H9 (cell line): ENCODE data around the gene TRIM9. TPM values are rescaled to one million over a fixed set of nuclear protein-coding genes. Genes with fewer than 3 reads are reported as not detected.

ENCODE experiments used
- DNase-seq: peaks from one replicate; pipeline ENCODE4 v3.0.0-alpha.2; 2017
- H2AFZ ChIP-seq: one replicate; pipeline ENCODE4 v1.6.1; 2013; ENCODE audit warnings: mild to moderate bottlenecking, low read length, control low read depth, moderate library complexity
- H2AK5ac ChIP-seq: 2 replicates; pipeline ENCODE4 v1.6.1; 2013; ENCODE audit warnings: low read length, control low read depth, mixed read lengths; ENCODE audit not compliant: insufficient read length
- H2BK120ac ChIP-seq: one replicate; pipeline ENCODE4 v1.6.1; 2013; ENCODE audit warnings: low read depth, mild to moderate bottlenecking, low read length, control low read depth, inconsistent platforms; ENCODE audit not compliant: poor library complexity, severe bottlenecking
- H2BK12ac ChIP-seq: 2 replicates; pipeline ENCODE4 v1.6.1; 2013; ENCODE audit warnings: low read length, control low read depth, mixed read lengths, low read depth; ENCODE audit not compliant: insufficient read length
- H2BK15ac ChIP-seq: 2 replicates; pipeline ENCODE4 v1.6.1; 2013; ENCODE audit warnings: low read depth, low read length, control low read depth
- H2BK20ac ChIP-seq: one replicate; pipeline ENCODE4 v1.6.1; 2013; ENCODE audit warnings: low read depth, mild to moderate bottlenecking, low read length, control low read depth, inconsistent platforms; ENCODE audit not compliant: poor library complexity, severe bottlenecking
- H2BK5ac ChIP-seq: 2 replicates; pipeline ENCODE4 v1.6.1; 2013; ENCODE audit warnings: low read length, control low read depth, mixed read lengths; ENCODE audit not compliant: insufficient read length
- H3K14ac ChIP-seq: 2 replicates; pipeline ENCODE4 v1.6.1; 2013; ENCODE audit warnings: low read length, control low read depth; ENCODE audit not compliant: insufficient read depth
- H3K18ac ChIP-seq: 2 replicates; pipeline ENCODE4 v1.6.1; 2013; ENCODE audit warnings: low read depth, mild to moderate bottlenecking, mixed read lengths, low read length, control low read depth; ENCODE audit not compliant: insufficient read length
- H3K23ac ChIP-seq: 2 replicates; pipeline ENCODE4 v1.6.1; 2013; ENCODE audit warnings: low read length, control low read depth, mixed read lengths, low read depth; ENCODE audit not compliant: insufficient read length
- H3K23me2 ChIP-seq: 2 replicates; pipeline ENCODE4 v1.6.1; 2013; ENCODE audit warnings: low read depth, mild to moderate bottlenecking, mixed read lengths, low read length, control low read depth; ENCODE audit not compliant: insufficient read length, poor library complexity, severe bottlenecking
- H3K27ac ChIP-seq: 2 replicates; pipeline ENCODE4 v1.5.1; 2013; ENCODE audit warnings: low read length, control low read depth, mixed read lengths, low read depth; ENCODE audit not compliant: insufficient read length
- H3K27me3 ChIP-seq: 2 replicates; pipeline ENCODE4 v1.6.1; 2013; ENCODE audit warnings: low read length, control low read depth, inconsistent platforms; ENCODE audit not compliant: insufficient read depth
- H3K4ac ChIP-seq: 2 replicates; pipeline ENCODE4 v1.6.1; 2013; ENCODE audit warnings: low read depth, mild to moderate bottlenecking, control low read depth, inconsistent platforms, low read length, moderate library complexity
- H3K4me1 ChIP-seq: 2 replicates; pipeline ENCODE4 v1.6.1; 2013; ENCODE audit warnings: low read length, control low read depth, inconsistent platforms; ENCODE audit not compliant: insufficient read depth
- H3K4me2 ChIP-seq: 2 replicates; pipeline ENCODE4 v1.6.1; 2013; ENCODE audit warnings: low read length, control low read depth, mixed read lengths; ENCODE audit not compliant: insufficient read length, insufficient read depth
- H3K56ac ChIP-seq: 2 replicates; pipeline ENCODE4 v1.6.1; 2013; ENCODE audit warnings: low read depth, mild to moderate bottlenecking, mixed read lengths, low read length, control low read depth; ENCODE audit not compliant: insufficient read length
- H3K79me1 ChIP-seq: 2 replicates; pipeline ENCODE4 v1.6.1; 2013; ENCODE audit warnings: low read depth, mild to moderate bottlenecking, moderate library complexity, low read length, control low read depth, inconsistent platforms; ENCODE audit not compliant: insufficient read depth, poor library complexity, severe bottlenecking
- H3K79me2 ChIP-seq: 2 replicates; pipeline ENCODE4 v1.6.1; 2013; ENCODE audit warnings: low read length, control low read depth, inconsistent platforms; ENCODE audit not compliant: insufficient read depth
- H3K9ac ChIP-seq: 2 replicates; pipeline ENCODE4 v1.6.1; 2013; ENCODE audit warnings: low read length, control low read depth, mixed read lengths; ENCODE audit not compliant: insufficient read length; ENCODE audit errors: extremely low read depth
- H3K9me3 ChIP-seq: one replicate; pipeline ENCODE4 v1.6.1; 2013; ENCODE audit warnings: low read depth, low read length, inconsistent platforms; ENCODE audit not compliant: control insufficient read depth
- H3T11ph ChIP-seq: one replicate; pipeline ENCODE4 v1.6.1; 2013; ENCODE audit warnings: mild to moderate bottlenecking, low read length, control low read depth, inconsistent platforms
- H4K20me1 ChIP-seq: one replicate; pipeline ENCODE4 v1.6.1; 2013; ENCODE audit not compliant: control insufficient read depth, insufficient read length, insufficient read depth
- H4K5ac ChIP-seq: 2 replicates; pipeline ENCODE4 v1.6.1; 2013; ENCODE audit warnings: low read depth, mild to moderate bottlenecking, mixed read lengths, low read length, control low read depth; ENCODE audit not compliant: insufficient read length
- H4K8ac ChIP-seq: replicated peaks from 2 replicates; pipeline ENCODE4 v1.6.1; 2013; ENCODE audit warnings: low read length, control low read depth, mixed read lengths, low read depth; ENCODE audit not compliant: insufficient read length
- H4K91ac ChIP-seq: 2 replicates; pipeline ENCODE4 v1.6.1; 2013; ENCODE audit warnings: low read depth, mild to moderate bottlenecking, moderate library complexity, mixed read lengths, low read length, control low read depth; ENCODE audit not compliant: insufficient read length
- H3K27ac Mint-ChIP-seq, 3 experiments: 2 replicates in 2 of 3; 3 replicates in 1 of 3; pipeline ENCODE4 v1.8.0; 2020 to 2021; ENCODE audit warnings: mixed read lengths in 3 of 3, mild to moderate bottlenecking in 1 of 3, moderate library complexity in 1 of 3
- H3K27me3 Mint-ChIP-seq: 2 replicates; pipeline ENCODE4 v1.8.0; 2021; ENCODE audit warnings: low read depth, mild to moderate bottlenecking, moderate library complexity, mixed read lengths
- H3K36me3 Mint-ChIP-seq, 3 experiments: 2 replicates in 2 of 3; 3 replicates in 1 of 3; pipeline ENCODE4 v1.8.0; 2020 to 2021; ENCODE audit warnings: low read depth in 3 of 3, mixed read lengths in 3 of 3; ENCODE audit not compliant: insufficient read depth in 1 of 3
- H3K4me1 Mint-ChIP-seq, 2 experiments: 2 replicates each; pipeline ENCODE4 v1.8.0; 2020; ENCODE audit warnings: mixed read lengths in 2 of 2
- H3K4me3 Mint-ChIP-seq, 2 experiments: 2 replicates in 1 of 2; 3 replicates in 1 of 2; pipeline ENCODE4 v1.8.0; 2020 to 2021; ENCODE audit warnings: mild to moderate bottlenecking in 2 of 2, mixed read lengths in 2 of 2, moderate library complexity in 1 of 2
- H3K9me3 Mint-ChIP-seq, 2 experiments: 2 replicates in 1 of 2; 3 replicates in 1 of 2; pipeline ENCODE4 v1.8.0; 2020; ENCODE audit warnings: mild to moderate bottlenecking in 2 of 2, mixed read lengths in 2 of 2, moderate library complexity in 1 of 2
- CTCF ChIP-seq: fragments of 200-600 bp; sonication (generic); conservative IDR thresholded peaks from 3 replicates; pipeline ENCODE4 v1.8.0; 2021; ENCODE audit warnings: antibody characterized with exemption, mild to moderate bottlenecking
- WGBS: extraction: QIAGEN DNeasy Blood & Tissue Kit; methylation state at CpG from one replicate; pipeline ENCODE4 v1.1.7; 2013; ENCODE audit warnings: missing lambda C conversion rate, low lambda C conversion rate, mixed read lengths; ENCODE audit not compliant: insufficient read length; ENCODE audit errors: extremely low coverage; 5-methylcytosine and 5-hydroxymethylcytosine counted together
- total RNA-seq: library from RNA; stranded (reverse); gene quantifications from 2 replicates; pipeline ENCODE4 v1.2.1, GENCODE V29; 2021

TRIM9 gene
- total RNA-seq, 1 experiment from 2014 or later: 0.98 TPM

GRCh38 chr14:50931559-50931958 is 163.3 kb downstream of the TRIM9 start:
- H3K23ac ChIP-seq: no peak overlapping the region
- Mint-ChIP-seq H3K4me1 (no peaks in the 10 kb centered on the region), H3K27ac (no peak overlapping the region), H3K9me3 (no peaks in the 10 kb centered on the region), H3K36me3 (peaks cover 5 to 39% (median 8%) of the 10 kb centered on the region in 3 experiments; a peak in 5 of 7 replicates), H3K4me3 (no peak overlapping the region), H3K27me3 (no peaks in the 10 kb centered on the region)
- H2BK120ac ChIP-seq: no peak overlapping the region
- no peaks in the 10 kb centered on the region for H3K79me1 ChIP-seq
- no peak overlapping the region for H2BK12ac ChIP-seq
- H3K18ac ChIP-seq: no peak overlapping the region
- TF ChIP-seq CTCF: no peak
- H2AK5ac ChIP-seq: no peak overlapping the region
- H2BK20ac ChIP-seq: no peak overlapping the region
- no CpG with 5 or more reads among the region's 3 CpGs for WGBS
- no peak overlapping the region for H3T11ph ChIP-seq
- no peak overlapping the region for H2BK5ac ChIP-seq
- H4K20me1 ChIP-seq: no peaks in the 10 kb centered on the region
- H3K9me3 ChIP-seq: no peaks in the 10 kb centered on the region
- H3K56ac ChIP-seq: no peak overlapping the region
- H2AFZ ChIP-seq: no peak overlapping the region
- H3K23me2 ChIP-seq: no peaks in the 10 kb centered on the region
- H3K4me2 ChIP-seq: no peak overlapping the region
- H3K4me1 ChIP-seq: no peaks in the 10 kb centered on the region
- H3K79me2 ChIP-seq: no peaks in the 10 kb centered on the region
- H3K27me3 ChIP-seq: no peaks in the 10 kb centered on the region
- no peak overlapping the region for H4K5ac ChIP-seq
- H3K4ac ChIP-seq: no peak overlapping the region
- no peak overlapping the region for H4K91ac ChIP-seq
- no peak overlapping the region for H3K27ac ChIP-seq
- DNase-seq: no peak
- no peak overlapping the region for H2BK15ac ChIP-seq
- no peak overlapping the region for H3K14ac ChIP-seq
- no peak overlapping the region for H3K9ac ChIP-seq
- H4K8ac ChIP-seq: no peak overlapping the region
